ENCODE data around the gene LRRC51. TPM values are rescaled to one million over a fixed set of nuclear protein-coding genes. Genes with fewer than 3 reads are reported as not detected.

The LRRC51 gene
- total and polyA plus RNA-seq, 2 of the 8 experiments (the other 6 are each of a cell fraction or from before 2014, with no cell fraction given) = 7.7 to 7.9 TPM

DNA sequence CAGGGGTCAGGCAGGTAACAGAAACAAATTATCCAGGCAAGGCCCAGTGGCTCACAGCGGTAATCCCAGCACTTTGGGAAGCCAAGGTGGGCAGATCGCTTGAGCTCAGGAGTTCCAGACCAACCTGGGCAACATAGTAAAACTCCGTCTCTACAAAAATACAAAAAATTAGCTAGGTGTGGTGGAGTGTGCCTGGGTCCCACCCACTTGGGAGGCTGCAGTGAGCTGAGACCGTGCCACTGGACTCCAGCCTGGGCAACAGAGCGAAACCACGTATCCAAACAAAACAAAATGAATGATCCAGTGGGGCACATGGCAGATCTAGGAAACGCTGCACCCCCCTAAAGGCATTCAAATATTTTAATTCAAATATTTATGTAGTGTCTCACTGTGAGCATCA, 10.2 kb upstream of the LRRC51 start:
- Histone ChIP-seq H3K27me3 (replicated peaks in 1 of 4; ENCODE audit: control insufficient read depth in 3 of 4, extremely low read depth in 1 of 4, insufficient read depth in 3 of 4, low read length in 3 of 4) (no peaks in the 10 kb centered on the region), H3K9me3 (ENCODE audit: insufficient read depth in 2 of 2, low read depth in 1 of 2, low read length in 1 of 2) (no peaks in the 10 kb centered on the region), H3K79me1 (ENCODE audit: low read depth, low read length) (peaks cover 14% of the 10 kb centered on the region; the same call in 1 of the 2 replicates), H2BK20ac (ENCODE audit: low read length) (no peak overlapping the region), H3K79me2 (ENCODE audit: control insufficient read depth in 1 of 2, insufficient read depth in 2 of 2, low read length in 2 of 2) (peaks cover 12 to 89% of the 10 kb centered on the region in 2 experiments), H3K4me3 (ENCODE audit: extremely low read depth in 1 of 4, insufficient read depth in 2 of 4, low read depth in 3 of 4, low read length in 4 of 4) (no peak overlapping the region), H3K36me3 (ENCODE audit: control insufficient read depth in 2 of 4, insufficient read depth in 4 of 4, low read length in 3 of 4) (peaks cover 0 to 17% (median 5%) of the 10 kb centered on the region in 4 experiments; a peak in 4 of 8 replicates), H3K4me2 (ENCODE audit: insufficient read depth in 1 of 2, low read depth in 2 of 2, low read length in 2 of 2) (no peak overlapping the region), H3K23me2 (ENCODE audit: low read depth, low read length) (no peaks in the 10 kb centered on the region), H4K5ac (ENCODE audit: insufficient read length, low read depth, low read length) (no peak overlapping the region), H4K20me1 (replicated peaks in 1 of 2; ENCODE audit: control insufficient read depth in 1 of 2, insufficient read depth in 2 of 2, low read length in 2 of 2) (peaks cover 3 to 16% of the 10 kb centered on the region in 2 experiments), H3K56ac (replicated peaks; ENCODE audit: insufficient read length, low read depth, low read length) (no peak overlapping the region), H3K23ac (ENCODE audit: insufficient read length) (no peak overlapping the region), H4K8ac (ENCODE audit: extremely low read depth, insufficient read depth, low read length) (no peak overlapping the region; the same call in 1 of the 2 replicates), H3K9ac (replicated peaks in 1 of 4; ENCODE audit: extremely low read depth in 1 of 4, low read depth in 3 of 4, low read length in 3 of 4) (no peak overlapping the region), H4K91ac (replicated peaks; ENCODE audit: insufficient read length, low read length) (no peak overlapping the region), H3K4me1 (replicated peaks in 1 of 4; ENCODE audit: control insufficient read depth in 3 of 4, insufficient read depth in 4 of 4, low read length in 3 of 4) (peaks cover 0 to 11% (median 2%) of the 10 kb centered on the region in 4 experiments; a peak in 3 of 7 replicates), H2AK5ac (ENCODE audit: low read depth, low read length) (no peak overlapping the region), H3K4ac (replicated peaks; ENCODE audit: insufficient read length, low read depth, low read length) (no peak overlapping the region), H2BK5ac (ENCODE audit: low read depth, low read length) (no peak overlapping the region), H3K14ac (ENCODE audit: insufficient read length) (no peak overlapping the region), H3K18ac (ENCODE audit: extremely low read depth, low read length) (no peak overlapping the region), H2BK15ac (ENCODE audit: low read length) (no peak overlapping the region), H2AFZ (ENCODE audit: low read length) (no peak overlapping the region), H2BK120ac (replicated peaks; ENCODE audit: low read depth, low read length) (no peak overlapping the region), H2BK12ac (ENCODE audit: low read depth, low read length) (no peak overlapping the region), H3K27ac (ENCODE audit: low read depth, low read length) (no peak overlapping the region)
- TF ChIP-seq RAD21 (IDR thresholded peaks at IDR 0.05 in 1 of 2, conservative IDR thresholded peaks at IDR 0.05 in 1 of 2; ENCODE audit: low read depth in 2 of 2, low read length in 2 of 2) = no peak
- TF ChIP-seq BCL11A (IDR thresholded peaks at IDR 0.05; ENCODE audit: low read depth in 2 of 2, low read length in 2 of 2) = no peak
- TF ChIP-seq NRF1 (IDR thresholded peaks at IDR 0.05; ENCODE audit: low read depth, low read length) = no peak
- TF ChIP-seq POLR2AphosphoS5 (IDR thresholded peaks at IDR 0.05; ENCODE audit: low read depth, low read length) = no peak
- no peak for TF ChIP-seq SP1 (IDR thresholded peaks at IDR 0.05; ENCODE audit: low read depth, low read length)
- POLR2A ChIA-PET (ENCODE audit: partially characterized antibody) = interaction anchor here (1.1 to 2.6 kb wide), 6 partner anchors 8 to 42 kb away, joined by 3 to 8 read pairs (median 4); partner anchors contain the start of gene ANAPC15
- WGBS, 2 experiments (ENCODE audit: extremely low coverage in 1 of 2, insufficient coverage in 1 of 2, insufficient read length in 1 of 2, insufficient replicate concordance in 2 of 2, low coverage in 1 of 2, low lambda C conversion rate in 2 of 2, missing lambda C conversion rate in 1 of 2) = 95% methylated on average over 7 of the region's 7 CpGs; no CpG with 5 or more reads in 1 of the 2 experiments
- FAIRE-seq (no peak), DNase-seq (ENCODE audit: low read depth in 1 of 2, low spot score in 2 of 2) (no peak)
- CTCF ChIA-PET (ENCODE audit: partially characterized antibody) = interaction anchor here (0.6 to 2.3 kb wide), 6 partner anchors 11 to 60 kb away, joined by 3 to 8 read pairs (median 3); no protein-coding TSS in a partner anchor
